A673 (cell line): ENCODE measurements around the gene PRAMEF33.
"Not testable (repeated sequence)": the region's sequence is repeated elsewhere in the genome, so short reads cannot be mapped to it uniquely, and the experiment has no call there.

Source experiments
- EZH2 ChIP-seq: fragments of 200-600 bp; sonication (generic); IDR thresholded peaks from 2 replicates; pipeline ENCODE4 v1.6.1; 2017; ENCODE audit warnings: borderline replicate concordance, low read depth, mild to moderate bottlenecking, mixed read lengths, antibody characterized with exemption, low read length; ENCODE audit not compliant: poor library complexity, severe bottlenecking
- TF ChIP-seq, protein P1 (sequence below): fragments of 300-800, 200-600 bp; sonication (generic); conservative IDR thresholded peaks from 2 replicates; pipeline ENCODE4 v1.5.1; 2017; ENCODE audit warnings: low read depth, mild to moderate bottlenecking, antibody characterized with exemption, low read length, moderate library complexity, mixed read lengths

DNA sequence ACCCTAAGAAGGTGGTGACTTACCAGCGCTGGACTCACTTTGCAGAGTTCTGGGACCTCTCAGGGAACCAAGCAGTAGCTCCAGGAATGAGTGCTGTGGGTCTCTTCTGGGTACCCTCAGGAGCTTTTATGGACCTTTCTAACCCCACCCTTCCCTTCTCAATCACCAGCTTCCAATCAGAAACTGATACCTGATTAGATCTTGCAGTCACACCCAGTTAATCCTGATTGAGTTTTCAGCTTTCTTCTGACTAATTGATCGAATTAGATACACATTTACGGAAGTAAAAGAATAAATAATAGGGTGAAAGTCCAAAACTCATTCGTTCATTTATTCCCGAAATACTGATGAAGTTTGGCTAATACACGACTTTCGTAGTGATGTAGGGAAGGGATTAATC, 43.7 kb downstream of the PRAMEF33 start, which contains the start of gene PRAMEF14:
- TF ChIP-seq, protein P1, sequence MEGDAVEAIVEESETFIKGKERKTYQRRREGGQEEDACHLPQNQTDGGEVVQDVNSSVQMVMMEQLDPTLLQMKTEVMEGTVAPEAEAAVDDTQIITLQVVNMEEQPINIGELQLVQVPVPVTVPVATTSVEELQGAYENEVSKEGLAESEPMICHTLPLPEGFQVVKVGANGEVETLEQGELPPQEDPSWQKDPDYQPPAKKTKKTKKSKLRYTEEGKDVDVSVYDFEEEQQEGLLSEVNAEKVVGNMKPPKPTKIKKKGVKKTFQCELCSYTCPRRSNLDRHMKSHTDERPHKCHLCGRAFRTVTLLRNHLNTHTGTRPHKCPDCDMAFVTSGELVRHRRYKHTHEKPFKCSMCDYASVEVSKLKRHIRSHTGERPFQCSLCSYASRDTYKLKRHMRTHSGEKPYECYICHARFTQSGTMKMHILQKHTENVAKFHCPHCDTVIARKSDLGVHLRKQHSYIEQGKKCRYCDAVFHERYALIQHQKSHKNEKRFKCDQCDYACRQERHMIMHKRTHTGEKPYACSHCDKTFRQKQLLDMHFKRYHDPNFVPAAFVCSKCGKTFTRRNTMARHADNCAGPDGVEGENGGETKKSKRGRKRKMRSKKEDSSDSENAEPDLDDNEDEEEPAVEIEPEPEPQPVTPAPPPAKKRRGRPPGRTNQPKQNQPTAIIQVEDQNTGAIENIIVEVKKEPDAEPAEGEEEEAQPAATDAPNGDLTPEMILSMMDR = not testable (repeated sequence)
- not testable (repeated sequence) for TF ChIP-seq EZH2
